Measurements from ENCODE around the gene CPN1. TPM values are rescaled to one million over a fixed set of nuclear protein-coding genes. Genes with fewer than 3 reads are reported as not detected.

CPN1 gene
- total RNA-seq, 1 donor from 2014 or later: not detected

DNA sequence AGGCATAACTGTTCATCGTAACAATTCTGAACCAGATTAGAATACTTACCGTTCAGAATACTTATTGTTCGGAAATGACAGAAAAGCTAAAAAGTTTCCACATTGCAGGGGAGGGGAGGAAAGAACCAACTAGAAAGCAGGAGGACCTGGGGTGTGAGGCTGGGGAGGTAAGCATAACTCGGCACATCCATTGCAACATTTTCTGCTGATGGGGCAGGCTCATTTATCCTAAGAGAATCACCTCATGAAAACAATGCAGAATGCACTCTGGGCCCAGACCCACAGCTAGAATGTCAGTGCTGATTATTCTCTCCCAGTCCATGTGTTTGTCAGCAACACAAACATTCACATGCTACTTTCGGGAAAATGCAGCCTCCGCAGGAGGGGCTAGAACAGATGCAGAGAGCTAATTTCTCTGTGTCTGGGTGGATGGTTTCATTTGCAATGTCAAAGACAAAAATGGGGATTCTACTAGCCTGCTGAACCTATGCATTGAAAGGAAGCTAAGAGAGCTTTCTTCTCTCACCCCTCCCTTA is 81.5 kb downstream of the CPN1 start:
- TF ChIP-seq, protein P1, sequence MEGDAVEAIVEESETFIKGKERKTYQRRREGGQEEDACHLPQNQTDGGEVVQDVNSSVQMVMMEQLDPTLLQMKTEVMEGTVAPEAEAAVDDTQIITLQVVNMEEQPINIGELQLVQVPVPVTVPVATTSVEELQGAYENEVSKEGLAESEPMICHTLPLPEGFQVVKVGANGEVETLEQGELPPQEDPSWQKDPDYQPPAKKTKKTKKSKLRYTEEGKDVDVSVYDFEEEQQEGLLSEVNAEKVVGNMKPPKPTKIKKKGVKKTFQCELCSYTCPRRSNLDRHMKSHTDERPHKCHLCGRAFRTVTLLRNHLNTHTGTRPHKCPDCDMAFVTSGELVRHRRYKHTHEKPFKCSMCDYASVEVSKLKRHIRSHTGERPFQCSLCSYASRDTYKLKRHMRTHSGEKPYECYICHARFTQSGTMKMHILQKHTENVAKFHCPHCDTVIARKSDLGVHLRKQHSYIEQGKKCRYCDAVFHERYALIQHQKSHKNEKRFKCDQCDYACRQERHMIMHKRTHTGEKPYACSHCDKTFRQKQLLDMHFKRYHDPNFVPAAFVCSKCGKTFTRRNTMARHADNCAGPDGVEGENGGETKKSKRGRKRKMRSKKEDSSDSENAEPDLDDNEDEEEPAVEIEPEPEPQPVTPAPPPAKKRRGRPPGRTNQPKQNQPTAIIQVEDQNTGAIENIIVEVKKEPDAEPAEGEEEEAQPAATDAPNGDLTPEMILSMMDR (conservative IDR thresholded peaks at IDR 0.05): no peak
- Mint-ChIP-seq H3K4me3 (no peak overlapping the region), H3K4me1 (peaks cover 18% of the 10 kb centered on the region), H3K9me3 (no peaks in the 10 kb centered on the region), H3K36me3 (ENCODE audit: low read depth) (no peaks in the 10 kb centered on the region), H3K27ac (ENCODE audit: unreplicated experiment) (peak overlapping the region; percentile 27), H3K27me3 (ENCODE audit: low read depth) (no peaks in the 10 kb centered on the region)
- no peak for DNase-seq (ENCODE audit: low read depth, low spot score)

DNA sequence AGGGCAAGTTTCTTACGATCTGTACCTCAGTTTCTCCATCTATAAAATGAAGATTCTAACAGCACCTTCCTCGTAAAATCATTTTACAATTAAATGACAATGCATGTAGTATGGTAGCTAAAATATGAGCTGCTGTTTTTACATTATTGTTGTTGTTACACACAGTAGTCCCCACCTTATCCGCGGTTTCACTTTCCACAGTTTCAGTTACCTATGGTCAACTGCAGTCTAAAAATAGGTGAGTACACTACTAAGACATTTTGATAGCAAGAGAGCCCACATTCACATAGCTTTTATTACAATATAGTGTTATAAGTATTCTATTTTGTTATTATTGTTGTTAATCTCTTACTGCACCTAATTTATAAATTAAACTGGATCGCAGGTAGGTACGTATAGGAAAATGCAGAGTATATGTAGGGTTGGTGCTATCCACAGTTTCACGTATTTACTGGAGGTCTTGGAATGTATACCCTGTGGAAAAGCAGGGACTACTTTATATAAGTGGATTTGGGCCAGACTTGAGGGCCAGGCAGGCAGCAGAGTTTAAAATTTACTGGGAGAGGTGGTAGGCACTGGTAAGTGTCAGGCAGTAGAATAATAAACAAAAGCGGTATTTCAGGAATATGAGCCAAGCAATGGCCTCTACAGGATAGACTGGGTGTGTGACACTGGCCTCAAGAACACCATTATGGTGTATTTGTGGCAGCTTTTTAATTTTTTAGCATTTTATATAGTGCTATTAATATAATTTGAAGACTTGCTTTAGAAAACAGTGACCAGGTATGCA is 82.2 kb downstream of the CPN1 start:
- TF ChIP-seq, protein P1 (conservative IDR thresholded peaks at IDR 0.05): no peak
- no peak overlapping the region for H3K4me3 Mint-ChIP-seq
- DNase-seq (ENCODE audit: low read depth, low spot score): no peak
- peaks cover 18% of the 10 kb centered on the region for H3K4me1 Mint-ChIP-seq
- H3K27me3 Mint-ChIP-seq (ENCODE audit: low read depth): no peaks in the 10 kb centered on the region
- H3K9me3 Mint-ChIP-seq: no peaks in the 10 kb centered on the region
- no peak overlapping the region for H3K27ac Mint-ChIP-seq (ENCODE audit: unreplicated experiment)
- H3K36me3 Mint-ChIP-seq (ENCODE audit: low read depth): no peaks in the 10 kb centered on the region

GRCh38 chr10:99998889-99999288 is 82.8 kb downstream of the CPN1 start:
- peaks cover 24% of the 10 kb centered on the region for H3K4me1 Mint-ChIP-seq
- H3K4me3 Mint-ChIP-seq: no peak overlapping the region
- no peak for DNase-seq (ENCODE audit: low read depth, low spot score)
- peak overlapping the region; percentile 43 for H3K27ac Mint-ChIP-seq (ENCODE audit: unreplicated experiment)
- no peaks in the 10 kb centered on the region for H3K36me3 Mint-ChIP-seq (ENCODE audit: low read depth)
- TF ChIP-seq, protein P1 (conservative IDR thresholded peaks at IDR 0.05): no peak
- H3K27me3 Mint-ChIP-seq (ENCODE audit: low read depth): no peaks in the 10 kb centered on the region
- no peaks in the 10 kb centered on the region for H3K9me3 Mint-ChIP-seq

DNA sequence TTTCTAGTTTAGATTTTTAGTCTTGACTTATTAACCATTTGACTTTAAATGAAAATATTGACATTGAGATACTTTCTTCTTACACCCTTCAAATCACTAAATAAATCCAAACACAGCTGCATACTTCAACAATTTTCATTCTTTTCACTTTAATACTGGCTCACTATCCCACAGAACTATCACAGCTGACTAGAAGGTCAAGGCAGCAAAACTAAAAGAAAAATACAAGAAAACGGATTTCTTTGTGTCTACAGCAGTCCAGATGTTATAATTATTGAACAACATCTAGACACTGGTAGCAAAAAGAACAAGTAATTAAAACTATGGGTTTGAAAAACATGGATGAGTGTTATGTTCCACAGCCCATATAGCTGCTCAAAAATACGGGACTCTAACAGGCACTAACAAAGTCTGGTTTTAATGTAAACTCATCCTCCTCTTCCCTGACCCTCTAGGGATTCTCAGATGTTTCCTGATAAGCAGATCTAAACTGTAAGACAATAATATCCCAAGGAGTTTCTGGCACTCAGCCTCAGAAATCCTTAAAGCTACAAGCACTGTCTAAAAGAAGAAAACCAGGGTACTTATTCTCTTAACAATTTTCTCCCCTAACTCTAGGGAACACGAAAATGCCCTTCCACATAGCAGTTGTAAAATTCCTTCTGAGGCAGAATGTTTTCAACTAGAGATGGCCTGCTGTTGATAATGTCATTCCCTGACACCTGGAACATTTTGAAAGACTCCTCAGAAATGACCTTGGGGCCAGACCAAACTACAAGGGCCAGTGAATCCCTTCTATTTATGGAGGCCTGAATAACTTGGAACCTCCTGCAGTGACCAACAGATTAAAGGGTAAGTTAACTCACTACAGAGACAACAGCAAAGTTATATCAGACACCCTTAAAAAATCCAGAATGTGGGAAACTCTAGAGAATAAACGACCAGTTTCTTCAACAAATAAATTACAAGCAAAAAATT is 84.7 kb downstream of the CPN1 start:
- Mint-ChIP-seq H3K36me3 (ENCODE audit: low read depth) (no peaks in the 10 kb centered on the region), H3K9me3 (no peaks in the 10 kb centered on the region), H3K4me1 (peaks cover 24% of the 10 kb centered on the region), H3K27me3 (ENCODE audit: low read depth) (no peaks in the 10 kb centered on the region), H3K27ac (ENCODE audit: unreplicated experiment) (peak overlapping the region; percentile 15), H3K4me3 (no peak overlapping the region)
- no peak for DNase-seq (ENCODE audit: low read depth, low spot score)
- TF ChIP-seq, protein P1 (conservative IDR thresholded peaks at IDR 0.05): no peak

DNA sequence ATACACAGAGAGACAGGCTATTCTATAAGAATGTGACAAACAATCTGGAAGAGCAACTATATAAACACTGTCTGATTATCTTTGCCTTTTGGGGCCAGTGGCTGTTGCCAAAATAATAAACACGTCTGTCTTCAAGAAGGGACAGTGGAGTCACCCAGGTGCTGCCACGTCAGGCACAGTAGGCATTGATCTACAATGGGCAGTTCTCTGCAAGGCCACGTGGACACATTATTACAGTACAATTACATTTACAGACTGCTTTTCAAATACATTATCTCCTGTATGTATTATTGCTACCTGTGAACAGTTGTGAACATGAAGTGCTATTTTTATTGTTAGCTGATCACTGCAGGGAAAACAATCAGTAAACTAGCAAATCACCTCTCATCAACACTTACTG is 86.0 kb downstream of the CPN1 start:
- no peak overlapping the region for H3K4me3 Mint-ChIP-seq
- H3K9me3 Mint-ChIP-seq: no peaks in the 10 kb centered on the region
- H3K27me3 Mint-ChIP-seq (ENCODE audit: low read depth): no peaks in the 10 kb centered on the region
- no peak for DNase-seq (ENCODE audit: low read depth, low spot score)
- no peaks in the 10 kb centered on the region for H3K36me3 Mint-ChIP-seq (ENCODE audit: low read depth)
- TF ChIP-seq, protein P1 (conservative IDR thresholded peaks at IDR 0.05): no peak
- H3K4me1 Mint-ChIP-seq: peaks cover 24% of the 10 kb centered on the region
- no peak overlapping the region for H3K27ac Mint-ChIP-seq (ENCODE audit: unreplicated experiment)
